SH-SY5Y (cell line): ENCODE measurements around the gene MBD6.

Source experiments
- GATA2 ChIP-seq: IDR thresholded peaks from 2 replicates; pipeline ENCODE4 v1.6.1; 2011; ENCODE audit warnings: mild to moderate bottlenecking, low read depth, low read length
- GATA3 ChIP-seq: IDR thresholded peaks from 2 replicates; pipeline ENCODE4 v1.6.1; 2011; ENCODE audit warnings: low read depth, mild to moderate bottlenecking, low read length, moderate library complexity

- no peak for TF ChIP-seq GATA3
- TF ChIP-seq GATA2 = no peak
Observed at GRCh38 chr12:57487597-57488401, 34.8 kb upstream of the MBD6 start, which contains the start of gene MARS1.
